SW 1271 (cell line): ENCODE results near the gene LGALS7B.
"Not testable (repeated sequence)": the region's sequence is repeated elsewhere in the genome, so short reads cannot be mapped to it uniquely, and the experiment has no call there.

Source experiments
- DNase-seq, 2 experiments: peaks; one replicate each; lab custom pipeline; 2025; lab: John Stamatoyannopoulos, UW

Gene LGALS7B

DNA sequence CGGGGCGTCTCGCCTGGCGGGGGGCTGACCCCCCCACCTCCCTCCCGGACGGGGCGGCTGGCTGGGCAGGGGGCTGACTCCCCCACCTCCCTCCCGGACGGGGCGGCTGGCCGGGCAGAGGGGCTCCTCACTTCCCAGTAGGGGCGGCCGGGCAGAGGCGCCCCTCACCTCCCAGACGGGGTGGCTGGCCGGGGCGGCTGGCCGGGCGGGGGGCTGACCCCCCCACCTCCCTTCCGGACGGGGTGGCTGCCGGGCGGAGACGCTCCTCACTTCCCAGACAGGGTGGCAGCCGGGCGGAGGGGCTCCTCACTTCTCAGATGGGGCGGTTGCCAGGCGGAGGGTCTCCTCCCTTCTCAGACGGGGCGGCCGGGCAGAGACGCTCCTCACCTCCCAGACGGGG is 8.8 kb downstream of the LGALS7B start:
- not testable (repeated sequence) for DNase-seq

DNA sequence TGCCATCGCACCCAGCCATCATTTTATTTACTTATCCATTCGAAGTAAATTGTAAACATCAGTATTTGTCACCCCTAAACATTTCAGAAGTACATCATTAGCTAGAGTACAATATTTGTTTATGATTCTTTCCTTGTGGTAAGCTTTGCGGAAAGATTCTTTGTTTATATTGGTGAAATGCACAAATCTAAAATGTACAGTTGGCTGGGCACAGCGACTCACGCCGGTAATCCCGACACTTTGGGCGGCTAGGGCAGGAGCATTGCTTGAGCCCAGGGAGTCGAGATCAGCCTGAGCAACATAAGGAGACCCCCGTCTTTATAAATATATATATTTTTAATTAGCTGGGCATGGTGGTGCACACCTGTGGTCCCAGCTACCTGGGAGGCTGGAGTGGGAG is 10.1 kb downstream of the LGALS7B start:
- no peak for DNase-seq

DNA sequence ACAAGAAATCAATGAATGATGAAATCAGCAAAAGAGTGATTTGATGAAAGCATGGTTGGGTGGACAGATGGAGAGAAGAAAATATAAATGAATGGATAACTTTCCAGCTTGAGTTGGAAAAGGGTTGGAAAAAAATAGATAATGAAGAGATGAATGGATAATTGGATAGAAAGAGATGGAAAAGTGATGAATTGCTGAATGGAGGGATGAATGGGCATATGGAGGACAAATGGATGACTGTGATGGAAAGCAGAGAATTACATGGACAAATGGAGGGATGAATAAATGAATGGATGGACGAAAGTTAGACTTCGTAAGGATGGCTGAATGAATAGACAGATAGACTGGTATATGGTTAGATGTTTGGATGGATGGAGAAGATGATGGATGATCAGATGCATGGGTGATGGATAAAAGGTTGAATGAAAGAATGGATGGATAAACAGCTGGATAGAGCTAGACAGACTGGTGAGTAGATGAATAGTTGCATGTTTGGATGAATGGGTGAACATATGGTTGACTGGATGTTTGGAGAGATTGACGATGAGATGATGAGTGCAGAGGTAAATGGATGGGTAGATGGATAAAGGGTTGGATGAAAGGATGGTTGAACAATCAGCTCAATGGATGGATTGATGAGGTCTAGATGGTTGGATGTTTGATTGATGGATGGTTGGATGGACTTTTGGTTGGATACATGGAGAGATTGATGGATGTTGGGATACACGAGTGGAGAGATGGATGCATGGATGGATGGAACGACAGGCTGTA is 11.8 kb downstream of the LGALS7B start:
- no peak for DNase-seq

DNA sequence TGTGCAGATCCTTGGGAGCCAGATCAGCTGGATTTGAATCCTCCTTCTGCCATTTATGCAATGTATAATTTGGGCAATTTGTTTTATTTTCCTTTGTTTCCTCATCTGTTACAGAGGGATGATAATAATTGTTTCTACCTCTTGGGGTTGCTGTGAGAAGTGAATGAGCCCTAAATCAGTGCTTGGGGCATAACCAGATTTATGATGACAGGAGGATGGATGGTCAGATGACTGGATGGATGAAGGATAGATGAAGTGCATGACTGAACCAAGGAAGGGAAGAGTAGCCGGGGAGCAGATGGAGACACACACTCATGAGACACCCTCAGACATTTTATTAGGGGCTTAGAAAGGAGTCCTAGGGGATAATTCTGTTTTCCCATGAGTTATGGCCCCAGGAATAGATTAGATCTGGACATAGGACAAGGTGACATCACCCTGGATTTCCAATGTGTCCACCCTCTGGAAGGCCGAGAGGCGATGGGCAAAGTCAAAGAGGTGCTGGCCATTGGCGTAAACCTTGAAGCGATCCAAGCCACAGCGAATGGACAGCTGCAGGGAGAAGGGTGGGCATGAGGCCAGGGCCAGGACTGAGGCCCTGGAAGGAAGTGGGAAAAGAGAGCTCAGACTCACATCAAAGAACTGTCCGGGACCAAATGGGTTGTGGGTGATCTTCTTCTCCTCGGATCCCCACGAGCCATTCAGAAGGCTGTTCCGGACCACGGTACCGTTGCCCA is 12.5 kb downstream of the LGALS7B start:
- DNase-seq, result no peak

DNA sequence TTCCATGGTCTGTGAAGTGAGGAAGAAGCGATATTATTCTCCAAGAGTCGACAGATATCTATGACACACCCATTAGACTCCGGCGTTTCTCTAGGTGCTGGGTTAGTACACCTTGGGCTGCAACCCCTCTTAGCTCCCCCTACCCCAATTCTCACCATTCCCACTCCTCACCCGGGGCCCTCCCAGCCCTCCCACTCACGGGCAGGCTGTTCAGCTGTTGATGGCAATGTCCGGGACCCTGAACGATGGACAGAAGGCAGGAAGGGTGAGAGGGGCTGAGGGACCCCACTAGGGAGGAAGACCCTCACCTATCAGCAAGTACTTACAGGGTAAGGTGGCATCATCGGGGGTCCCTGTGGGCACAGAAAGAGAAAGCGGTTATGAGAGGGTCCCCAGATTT is 14.5 kb downstream of the LGALS7B start:
- DNase-seq, result no peak

DNA sequence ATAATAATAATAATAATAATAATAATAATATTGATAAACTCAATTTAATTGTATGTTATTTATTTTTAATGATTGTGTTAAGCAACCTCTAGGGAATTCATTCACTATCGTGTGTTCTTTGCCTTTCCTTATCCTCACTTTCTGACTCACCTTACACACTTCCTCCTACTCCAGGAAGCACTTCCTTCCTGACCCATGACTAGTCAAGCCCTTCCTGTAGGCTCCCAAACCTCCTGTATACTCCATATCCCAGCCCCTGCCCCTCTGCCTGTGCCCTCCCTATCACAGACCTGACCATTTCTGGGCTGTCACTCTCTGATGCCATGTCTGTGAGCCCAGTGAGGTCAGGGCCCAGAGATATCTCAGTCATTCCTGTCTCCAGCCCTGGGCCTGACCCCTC is 16.2 kb downstream of the LGALS7B start:
- no peak for DNase-seq

DNA sequence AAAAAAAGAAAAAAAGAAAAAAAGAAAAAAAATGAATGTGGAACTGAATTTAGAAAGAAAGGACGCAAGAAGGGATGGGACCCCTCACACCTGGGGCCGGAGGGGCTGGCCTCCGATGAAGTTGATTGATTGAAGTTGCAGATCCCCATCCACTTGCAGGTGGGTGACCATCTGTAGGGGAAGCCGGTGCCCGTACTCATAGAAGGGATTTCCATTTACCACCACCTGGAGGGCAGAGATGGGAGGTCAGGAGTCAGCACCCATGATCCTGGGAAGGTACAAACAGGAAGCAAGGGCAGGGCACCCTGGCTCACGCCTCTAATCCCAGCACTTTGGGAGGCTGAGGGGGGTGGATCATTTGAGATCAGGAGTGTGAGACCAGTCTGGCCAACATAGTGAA is 17.4 kb downstream of the LGALS7B start:
- DNase-seq, result no peak

DNA sequence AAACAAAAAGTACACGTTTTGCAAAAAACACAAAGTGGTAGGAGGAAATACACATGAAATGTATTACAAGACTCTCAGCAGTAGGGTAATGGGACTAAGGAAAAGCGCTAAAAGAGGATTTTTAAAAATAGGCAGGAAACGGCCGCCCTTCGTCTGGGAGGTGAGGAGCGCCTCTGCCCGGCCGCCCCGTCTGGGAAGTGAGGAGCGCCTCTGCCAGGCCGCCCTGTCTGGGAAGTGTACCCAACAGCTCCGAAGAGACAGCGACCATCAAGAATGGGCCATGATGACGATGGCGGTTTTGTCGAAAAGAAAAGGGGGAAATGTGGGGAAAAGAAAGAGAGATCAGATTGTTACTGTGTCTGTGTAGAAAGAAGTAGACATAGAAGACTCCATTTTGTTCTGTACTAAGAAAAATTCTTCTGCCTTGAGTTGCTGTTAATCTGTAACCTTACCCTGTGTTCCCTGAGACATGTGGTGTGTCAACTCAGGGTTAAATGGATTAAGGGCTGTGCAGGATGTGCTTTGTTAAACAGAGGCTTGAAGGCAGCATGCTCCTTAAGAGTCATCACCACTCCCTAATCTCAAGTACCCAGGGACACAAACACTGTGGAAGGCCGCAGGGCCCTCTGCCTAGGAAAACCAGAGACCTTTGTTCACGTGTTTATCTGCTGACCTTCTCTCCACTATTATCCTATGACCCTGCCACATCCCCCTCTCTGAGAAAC is 18.5 kb downstream of the LGALS7B start:
- DNase-seq, result not testable (repeated sequence)

DNA sequence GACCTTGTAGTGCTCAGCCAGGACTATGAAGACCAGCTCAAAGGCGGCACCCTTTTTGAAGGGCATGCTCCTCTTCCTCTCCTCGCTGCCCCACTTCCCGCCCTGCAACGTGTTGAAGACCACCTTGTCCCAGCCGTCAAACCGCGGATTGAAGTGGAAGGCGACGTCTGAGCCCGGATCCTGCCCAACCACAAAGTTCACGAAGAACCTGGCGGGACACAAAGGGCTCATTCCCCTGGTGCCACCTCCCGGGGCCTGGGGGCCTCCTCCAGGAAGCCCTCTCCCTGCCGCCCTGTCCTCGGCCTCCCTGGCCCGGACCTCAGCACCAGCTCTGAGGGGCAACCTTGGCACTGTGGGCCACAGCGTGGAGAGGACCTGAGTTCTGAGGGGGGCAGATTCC is 19.7 kb downstream of the LGALS7B start:
- DNase-seq, result no peak

DNA sequence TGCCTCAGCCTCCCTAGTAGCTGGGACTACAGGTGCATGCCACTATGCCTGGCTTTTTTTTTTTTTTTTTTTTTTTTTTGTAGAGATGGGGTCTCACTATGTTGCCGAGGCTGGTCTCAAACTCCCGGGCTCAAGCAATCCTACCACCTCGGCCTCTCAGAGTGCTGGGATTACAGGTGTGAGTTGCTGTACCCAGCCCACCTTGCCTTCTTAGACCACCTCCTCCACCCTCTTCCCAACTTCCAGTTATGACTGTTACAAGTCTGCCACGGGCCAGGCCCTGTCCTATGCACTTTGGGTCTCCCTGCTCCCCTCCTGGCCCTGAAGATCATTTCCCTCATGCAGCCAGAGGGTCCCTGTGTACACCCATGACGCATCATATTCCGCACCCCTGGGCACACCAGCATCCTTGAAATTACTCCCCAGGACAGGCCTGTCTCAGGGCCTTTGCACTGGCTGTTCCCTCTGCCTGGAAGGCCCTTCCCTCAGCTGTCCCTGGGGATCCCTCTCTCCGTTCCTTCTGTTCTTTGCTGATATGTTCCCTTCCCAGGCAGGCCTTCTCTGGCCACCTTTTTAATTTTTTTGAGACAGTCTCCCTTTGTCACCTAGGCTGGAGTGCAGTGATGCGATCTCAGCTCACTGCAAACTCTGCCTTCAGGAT is 20.7 kb downstream of the LGALS7B start:
- no peak for DNase-seq

DNA sequence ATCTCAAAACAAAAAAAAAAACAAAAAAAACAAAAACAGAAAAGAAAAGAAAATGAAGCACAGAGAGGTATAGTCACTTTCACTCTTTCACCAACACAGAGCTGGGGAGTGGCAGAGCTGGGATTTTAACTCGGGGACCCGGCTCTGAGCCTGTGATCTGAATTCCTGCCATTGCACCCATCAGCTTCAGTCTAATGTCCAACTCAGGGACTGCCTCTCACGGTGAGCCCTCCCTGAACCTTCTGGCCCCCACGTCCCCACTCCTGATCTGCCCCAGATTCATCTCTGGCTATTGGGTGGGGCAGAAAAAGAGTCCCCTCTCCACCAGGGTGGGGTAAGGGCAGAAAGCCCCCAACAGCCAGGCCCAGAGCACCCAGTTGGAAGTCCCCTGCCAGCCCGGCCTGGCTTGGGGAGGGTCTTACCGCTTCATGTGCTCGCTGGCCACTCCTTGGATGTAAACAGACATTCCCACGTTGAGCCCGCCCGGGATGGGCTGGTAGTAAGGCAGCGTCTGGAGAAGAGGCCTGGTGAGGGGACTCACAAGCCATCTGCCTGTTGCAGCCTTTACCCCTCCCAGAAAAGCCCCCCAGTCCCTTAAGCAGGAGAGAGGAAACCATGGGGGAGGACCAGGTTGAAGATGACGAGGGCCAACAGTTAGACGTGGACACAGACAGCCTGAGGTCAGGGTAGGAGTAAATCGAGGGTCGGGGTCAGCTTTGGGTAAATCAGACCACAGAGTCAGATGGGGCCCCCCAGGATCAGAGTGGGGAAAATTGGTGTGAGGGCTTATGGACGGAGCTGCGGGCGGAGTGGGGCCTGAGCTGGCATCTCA is 23.2 kb downstream of the LGALS7B start:
- DNase-seq, result no peak

DNA sequence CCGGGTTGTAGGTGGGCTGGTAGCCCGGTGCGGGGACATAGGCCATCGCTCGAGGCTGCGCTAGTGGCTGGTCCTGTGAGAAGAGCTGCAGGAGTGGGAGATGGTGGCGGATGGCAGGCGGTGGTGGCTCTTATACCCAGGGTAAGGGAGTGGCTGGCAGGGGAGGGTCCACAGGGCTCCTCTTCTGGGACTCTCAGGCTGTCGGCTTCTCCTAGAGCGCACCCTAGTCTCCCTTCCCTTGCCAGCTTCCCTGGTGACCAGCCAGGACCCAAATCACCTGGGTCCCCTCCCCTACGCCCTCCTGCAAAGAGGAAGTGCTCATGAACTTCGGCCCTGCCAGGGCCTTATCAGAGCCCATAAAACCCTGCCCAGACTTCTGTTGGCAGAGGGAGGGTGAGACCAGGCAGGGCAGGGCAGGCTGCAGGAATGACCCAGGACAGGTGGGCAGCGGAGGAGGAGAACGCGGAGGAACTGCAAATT is 23.9 kb downstream of the LGALS7B start, which contains the start of gene LGALS4:
Gene LGALS4, minus strand, starts transcription at position 105 of the 480 bp plus-strand sequence. Its CDS starts 59 bp downstream, at position 46.
- no peak for DNase-seq

DNA sequence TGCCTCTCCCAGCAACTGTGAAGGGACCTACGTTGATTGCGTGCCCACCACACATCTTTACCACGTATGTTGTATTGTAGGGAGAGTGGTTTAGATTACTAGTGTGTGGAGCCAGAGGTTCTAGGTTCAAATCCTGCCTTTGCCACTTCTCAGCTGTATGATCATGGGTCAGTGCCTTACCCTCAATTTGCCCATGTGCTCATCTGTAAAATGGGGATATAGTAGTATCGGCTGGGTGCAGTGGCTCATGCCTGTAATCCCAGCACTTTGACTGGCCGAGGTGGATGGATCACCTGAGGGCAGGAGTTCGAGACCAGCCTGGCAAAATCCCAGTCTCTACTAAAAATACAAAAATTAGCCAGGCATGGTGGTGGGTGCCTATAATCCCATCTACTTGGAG is 24.3 kb downstream of the LGALS7B start:
- no peak for DNase-seq

DNA sequence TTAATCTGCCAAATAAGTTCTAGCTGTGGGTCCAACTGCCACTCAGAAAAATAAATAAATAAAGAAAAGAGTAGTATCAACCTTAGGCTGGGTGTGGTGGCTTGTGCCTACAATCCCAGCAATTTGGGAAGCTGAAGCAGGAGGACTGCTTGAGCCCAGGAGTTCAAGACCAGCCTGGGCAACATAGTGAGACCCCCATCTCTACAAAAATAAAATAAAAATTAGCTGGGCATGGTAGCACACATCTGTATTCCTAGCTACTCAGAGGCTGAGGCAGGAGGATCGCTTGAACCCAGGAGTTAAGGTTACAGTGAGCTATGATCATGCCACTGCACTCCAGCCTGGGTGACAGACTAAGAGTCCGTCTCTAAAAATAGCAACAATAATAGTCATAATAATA is 24.9 kb downstream of the LGALS7B start:
- DNase-seq, result not testable (repeated sequence)

DNA sequence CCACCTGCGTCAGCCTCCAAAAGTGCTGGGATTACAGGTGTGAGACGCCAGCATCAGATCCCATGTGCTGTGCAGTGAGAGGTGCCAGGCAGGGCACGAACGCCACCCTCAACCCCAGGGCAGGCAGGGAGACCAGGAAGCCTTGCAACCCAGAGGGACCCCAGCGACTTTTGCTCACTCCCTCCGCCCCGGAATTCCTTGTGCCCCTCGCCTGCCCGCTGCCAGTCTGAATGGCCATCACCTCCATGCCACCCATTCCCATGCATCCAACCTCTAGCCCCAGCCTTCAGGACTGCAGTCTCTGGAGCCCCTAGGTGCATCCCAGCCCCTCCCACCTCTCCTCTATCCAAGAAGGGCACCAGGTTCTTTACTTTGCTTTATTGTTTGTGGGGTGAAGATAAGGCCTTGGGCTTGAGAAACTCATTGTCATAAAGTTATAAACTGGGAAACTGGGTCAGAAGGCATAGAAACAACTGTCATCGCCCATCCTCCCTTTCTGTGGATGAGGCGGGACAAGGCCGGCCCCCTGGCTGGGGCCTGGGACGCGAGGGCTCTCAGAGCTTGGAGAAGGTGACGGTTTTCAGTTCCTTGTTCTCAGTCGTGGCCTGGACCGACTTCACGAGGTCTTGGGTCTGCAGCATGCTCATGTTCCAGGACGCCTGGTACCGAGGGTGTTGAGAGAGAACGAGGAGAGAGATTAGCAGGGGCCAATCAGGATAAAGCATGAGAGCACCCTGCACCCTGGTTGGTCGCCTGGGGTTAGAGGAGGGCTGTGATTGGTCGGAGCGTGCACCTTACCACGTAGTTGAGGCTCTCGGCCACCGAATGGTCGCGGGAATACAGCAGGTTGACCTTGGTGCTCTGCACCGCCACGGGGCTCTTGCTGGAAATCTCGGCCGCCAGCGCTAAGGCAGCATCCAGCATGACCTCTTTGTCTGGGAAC is 26.3 kb downstream of the LGALS7B start:
- no peak for DNase-seq

DNA sequence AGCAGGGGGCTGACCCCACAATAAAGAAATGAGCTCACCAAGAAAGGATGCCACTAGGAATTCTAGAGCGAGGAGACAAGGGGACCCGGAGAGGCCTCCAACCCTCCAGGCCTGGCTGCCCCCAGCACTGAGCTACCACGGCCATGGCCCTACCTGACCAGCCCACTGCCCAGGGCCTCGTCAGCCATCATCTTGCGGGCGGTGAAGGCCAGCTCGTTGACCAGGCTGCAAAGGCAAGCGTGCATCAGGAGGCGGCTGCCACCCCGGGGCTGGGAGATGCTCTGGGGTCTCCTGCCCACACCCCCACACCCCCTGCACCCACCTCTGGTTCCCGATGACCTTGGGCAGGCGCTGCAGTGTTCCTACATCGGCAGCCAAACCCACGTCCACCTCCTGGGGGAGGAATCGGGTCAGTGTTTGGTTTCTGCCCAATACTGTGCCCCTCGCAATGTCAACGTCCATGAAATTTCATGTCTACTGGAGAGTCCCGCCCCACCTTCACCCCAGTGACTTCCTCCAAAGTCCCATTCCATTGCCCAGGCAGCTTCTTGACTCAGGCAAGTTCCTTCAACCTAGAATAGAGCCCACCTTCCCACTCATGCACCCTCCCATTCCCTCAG is 27.2 kb downstream of the LGALS7B start:
- DNase-seq, result no peak

DNA sequence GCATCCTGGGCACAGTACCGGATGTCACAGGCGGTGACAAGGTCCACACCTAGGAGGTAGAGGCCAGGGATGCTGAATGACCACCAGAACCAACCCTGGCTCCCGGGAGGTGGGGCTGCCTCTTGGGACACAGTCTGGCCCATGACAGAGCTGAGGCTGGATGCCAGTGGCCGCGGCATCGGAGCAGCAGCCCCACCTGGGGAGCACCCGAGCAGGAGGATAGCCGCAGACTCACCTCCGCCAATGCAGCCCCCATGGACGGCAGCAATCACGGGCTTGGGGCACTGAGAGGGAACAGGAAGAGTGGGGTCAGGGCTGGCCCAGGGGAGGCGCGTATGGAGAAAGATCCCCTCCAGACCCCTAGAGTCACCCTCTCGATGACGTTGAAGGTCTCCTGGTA is 28.1 kb downstream of the LGALS7B start:
- no peak for DNase-seq

DNA sequence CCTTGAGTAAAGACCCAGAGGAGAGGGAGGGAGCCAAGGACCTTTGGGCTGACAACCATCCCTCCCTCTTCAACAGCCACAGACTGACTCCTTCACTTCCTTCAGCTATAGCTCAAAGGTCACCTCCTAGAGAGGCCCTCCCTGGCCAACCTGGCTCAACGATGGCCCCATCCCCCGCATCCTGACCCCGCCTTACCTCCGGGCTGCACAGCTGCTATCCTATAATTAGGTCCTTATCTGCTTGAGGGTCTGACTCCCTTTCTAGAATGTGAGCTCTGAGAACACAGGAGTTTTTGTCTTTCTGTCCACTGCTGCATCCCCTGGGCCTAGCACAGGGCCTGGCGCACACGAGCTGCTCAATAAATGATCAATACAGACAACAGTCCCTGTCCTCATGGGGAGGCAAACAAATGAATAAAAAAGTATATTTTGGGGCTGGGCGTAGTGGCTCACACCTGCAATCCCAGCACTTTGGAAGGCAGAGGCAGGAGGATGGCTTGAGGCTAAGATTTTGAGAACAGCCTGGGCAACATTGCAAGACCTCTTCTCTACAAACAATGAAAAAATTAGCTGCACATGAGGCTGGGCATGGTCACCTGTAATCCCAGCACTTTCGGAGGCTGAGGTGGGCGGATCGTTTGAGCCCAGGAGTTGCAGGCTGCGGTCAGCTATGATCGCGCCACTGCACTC is 30.4 kb downstream of the LGALS7B start:
- DNase-seq, result no peak
